H1 (cell line): ENCODE measurements around the gene OSM. TPM values are rescaled to one million over a fixed set of nuclear protein-coding genes. Genes with fewer than 3 reads are reported as not detected.

ENCODE experiments used
- ASH2L ChIP-seq: fragments of 200-600, 300-600 bp; sonication (generic); IDR thresholded peaks from one replicate; pipeline ENCODE4 v1.7.1; 2017; ENCODE audit warnings: low read length
- KDM1A ChIP-seq: fragments of 200-600, 300-600 bp; sonication (generic); IDR thresholded peaks from 2 replicates; pipeline ENCODE4 v1.7.1; 2016; ENCODE audit warnings: mild to moderate bottlenecking, low read length, borderline replicate concordance
- polyA plus RNA-seq, 7 experiments: library from polyadenylated mRNA; depleted of rRNA in 3 of 7; stranded (reverse) in 5 of 7; unstranded in 2 of 7; fragments of >200 nt in 5 of 7; fragments of 200-250 nt in 2 of 7; gene quantifications; 1 replicate in 5 of 7; 2 replicates in 1 of 7; 4 replicates in 1 of 7; pipeline versions ENCODE4 v1.2.1 to v1.2.3, GENCODE V29; 2011 to 2013; ENCODE audit warnings: missing spikeins in 2 of 7, mixed read lengths in 2 of 7
- total RNA-seq: library from RNA; stranded (reverse); fragmentation: NEBNext Ultra II Directional; extraction: Animal tissue kit (Norgen Biotek cat#: 25700); gene quantifications from 2 replicates; pipeline ENCODE4 v1.2.1, GENCODE V29; 2021
- TF ChIP-seq, protein P1 (sequence below): IDR thresholded peaks from 2 replicates; pipeline ENCODE4 v1.6.1; 2012; ENCODE audit warnings: inconsistent platforms

The OSM gene
- total and polyA plus RNA-seq, 2 of the 8 experiments (the other 6 are each of a cell fraction or from before 2014, with no cell fraction given), result not detected

DNA sequence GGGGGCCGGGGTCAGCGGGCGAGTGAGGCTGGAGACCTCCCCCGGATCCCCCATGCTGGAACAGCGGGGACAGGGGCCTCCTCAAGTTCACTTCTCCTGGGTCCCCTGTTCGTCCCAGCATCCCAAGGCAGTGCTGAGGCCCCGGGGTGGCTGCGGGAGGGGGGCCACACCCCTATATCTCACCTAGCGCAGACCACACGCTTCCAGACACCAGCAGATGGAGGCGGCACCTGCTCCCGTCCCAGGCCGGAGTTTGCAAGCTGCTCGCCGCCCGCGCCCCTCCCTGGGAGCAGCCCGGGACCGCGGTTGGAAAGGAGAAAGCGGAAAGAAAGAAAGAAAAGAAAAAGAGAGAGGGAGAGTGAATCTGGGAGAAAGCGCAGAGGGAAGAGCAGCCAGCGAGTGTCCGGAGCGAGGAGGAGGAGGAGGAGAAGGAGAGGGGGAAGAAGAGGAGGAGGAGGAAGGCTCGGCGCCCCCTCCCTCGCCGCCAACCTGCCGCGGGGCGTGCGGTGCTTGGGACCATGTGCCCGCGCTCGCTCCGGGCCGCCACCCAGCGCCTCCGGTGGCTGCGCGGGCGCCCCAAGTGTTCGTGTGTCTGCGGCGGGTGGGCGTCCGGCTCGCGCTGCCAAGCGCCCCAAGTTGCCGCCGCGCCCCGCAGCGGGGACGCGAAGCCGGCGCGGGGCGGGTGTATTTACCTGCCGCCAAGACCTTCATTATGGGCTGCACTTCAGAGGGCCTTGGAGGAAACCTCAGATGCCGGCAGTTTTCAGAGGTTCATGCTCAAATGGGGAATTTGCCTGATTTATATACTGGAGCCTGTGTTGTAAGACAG, 20.5 kb downstream of the OSM start, which contains the start of gene LIF (continued):
- peak; percentile 59 for TF ChIP-seq ASH2L
- TF ChIP-seq, protein P1, sequence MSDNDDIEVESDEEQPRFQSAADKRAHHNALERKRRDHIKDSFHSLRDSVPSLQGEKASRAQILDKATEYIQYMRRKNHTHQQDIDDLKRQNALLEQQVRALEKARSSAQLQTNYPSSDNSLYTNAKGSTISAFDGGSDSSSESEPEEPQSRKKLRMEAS, result peak; percentile 88
- peak; percentile 66; the same call in 1 of the 2 replicates for TF ChIP-seq KDM1A
